Measurements from ENCODE around the gene NCOA3. TPM values are rescaled to one million over a fixed set of nuclear protein-coding genes. Genes with fewer than 3 reads are reported as not detected.

The NCOA3 gene
- polyA plus RNA-seq, 1 of the 3 experiments (the other 2 are of a cell fraction) = 5.8 TPM

DNA sequence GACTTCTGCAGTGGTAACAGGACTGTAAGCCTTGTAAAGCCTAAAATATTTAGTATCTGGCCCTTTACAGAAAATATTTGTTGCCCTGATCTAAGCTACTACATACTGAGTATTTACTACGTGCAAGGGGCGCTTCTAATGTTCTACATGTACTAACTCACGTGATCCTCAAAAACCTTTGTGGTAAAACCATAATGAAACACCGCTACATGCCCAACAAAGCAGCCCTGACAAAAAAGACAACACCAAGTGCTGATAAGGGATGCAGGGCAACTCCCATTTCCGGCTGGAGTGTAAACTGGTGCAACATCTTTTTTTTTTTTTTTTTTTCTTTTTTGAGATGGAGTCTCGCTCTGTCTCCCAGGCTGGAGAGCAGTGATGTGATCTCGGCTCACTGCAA lies 198.6 kb downstream of the NCOA3 start:
- Histone ChIP-seq H3K9ac (no peak overlapping the region), H3K9me2 (no peaks in the 10 kb centered on the region), H3K36me3 (replicated peaks in 1 of 2; ENCODE audit: control insufficient read depth in 1 of 2, insufficient read depth in 2 of 2, low read length in 1 of 2) (no peaks in the 10 kb centered on the region), H3F3A (replicated peaks; ENCODE audit: insufficient read depth) (no peaks in the 10 kb centered on the region), H4K20me1 (ENCODE audit: insufficient read depth) (no peaks in the 10 kb centered on the region), H3K9me3 (no peaks in the 10 kb centered on the region), H3K27ac (ENCODE audit: low read depth in 2 of 2, low read length in 1 of 2) (no peak overlapping the region), H3K4me1 (ENCODE audit: control insufficient read depth in 1 of 2, insufficient read depth in 2 of 2, low read depth in 1 of 2, low read length in 1 of 2) (no peaks in the 10 kb centered on the region; a peak in 2 of 4 replicates), H3K27me3 (ENCODE audit: insufficient read depth) (no peaks in the 10 kb centered on the region), H3K4me2 (no peak overlapping the region), H3K79me2 (ENCODE audit: insufficient read depth) (no peaks in the 10 kb centered on the region), H2AFZ (ENCODE audit: low read depth) (no peak overlapping the region), H3K4me3 (ENCODE audit: low read depth in 2 of 2, low read length in 1 of 2) (no peak overlapping the region)
- TF ChIP-seq JUND (IDR thresholded peaks at IDR 0.05) = no peak
- no peak for TF ChIP-seq RCOR1 (IDR thresholded peaks at IDR 0.05; ENCODE audit: low read length)
- TF ChIP-seq, protein P1, sequence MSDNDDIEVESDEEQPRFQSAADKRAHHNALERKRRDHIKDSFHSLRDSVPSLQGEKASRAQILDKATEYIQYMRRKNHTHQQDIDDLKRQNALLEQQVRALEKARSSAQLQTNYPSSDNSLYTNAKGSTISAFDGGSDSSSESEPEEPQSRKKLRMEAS (IDR thresholded peaks at IDR 0.05; ENCODE audit: low read depth) = no peak
- TF ChIP-seq EP300 (IDR thresholded peaks at IDR 0.05; ENCODE audit: borderline replicate concordance in 1 of 2, low read depth in 1 of 2, low read length in 1 of 2) = no peak
- no peak for TF ChIP-seq TAF1 (IDR thresholded peaks at IDR 0.05; ENCODE audit: borderline replicate concordance, low read depth, low read length)
- CTCF ChIA-PET = interaction anchor here (1.0 to 1.1 kb wide), 2 partner anchors 9 to 25 kb away, joined by 3 to 4 read pairs; no protein-coding TSS in a partner anchor
- WGBS (ENCODE audit: low lambda C conversion rate) = 74% methylated on average over 7 of the region's 7 CpGs
- DNase-seq = no peak
- POLR2A ChIA-PET = no interaction called here

DNA sequence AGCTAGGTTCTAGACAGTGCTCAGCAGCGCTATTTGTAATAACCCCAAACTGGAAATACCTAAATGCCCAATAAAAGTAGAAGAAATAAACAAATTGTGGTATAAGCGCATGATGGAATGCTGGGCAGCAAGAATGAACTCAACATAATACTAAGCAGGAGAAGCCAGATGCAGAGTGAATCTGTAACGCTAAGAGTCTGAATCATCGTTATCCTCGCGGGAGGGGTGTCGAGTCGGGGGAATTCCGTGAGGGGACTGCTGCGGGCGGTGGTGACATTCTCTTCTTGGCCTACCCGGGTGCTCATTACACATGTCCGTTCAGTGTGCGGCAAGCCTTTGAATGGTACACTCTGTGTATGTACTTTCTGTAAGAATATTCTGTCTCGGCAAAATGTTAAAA lies 199.9 kb downstream of the NCOA3 start:
- POLR2A ChIA-PET = no interaction called here
- H3F3A ChIP-seq (replicated peaks; ENCODE audit: insufficient read depth) = no peaks in the 10 kb centered on the region
- H3K9me3 ChIP-seq = no peaks in the 10 kb centered on the region
- H3K27ac ChIP-seq (ENCODE audit: low read depth in 2 of 2, low read length in 1 of 2) = no peak overlapping the region
- H3K9me2 ChIP-seq = no peaks in the 10 kb centered on the region
- no peak for TF ChIP-seq SMC3 (IDR thresholded peaks at IDR 0.05; ENCODE audit: low read depth, low read length)
- no peak for TF ChIP-seq TAF1 (IDR thresholded peaks at IDR 0.05; ENCODE audit: borderline replicate concordance, low read depth, low read length)
- no peak for TF ChIP-seq RXRA (IDR thresholded peaks at IDR 0.05; ENCODE audit: borderline replicate concordance, low read depth)
- TF ChIP-seq YY1 (IDR thresholded peaks at IDR 0.05; ENCODE audit: low read depth) = no peak
- TF ChIP-seq TCF12 (IDR thresholded peaks at IDR 0.05) = no peak
- TF ChIP-seq TEAD4 (IDR thresholded peaks at IDR 0.05; ENCODE audit: borderline replicate concordance, insufficient read depth) = no peak
- no peak for TF ChIP-seq EZH2phosphoT487 (IDR thresholded peaks at IDR 0.05; ENCODE audit: borderline replicate concordance, low read depth)
- TF ChIP-seq, protein P1 (IDR thresholded peaks at IDR 0.05; ENCODE audit: low read depth) = no peak
- no peak for TF ChIP-seq RFX5 (IDR thresholded peaks at IDR 0.05; ENCODE audit: low read length)
- TF ChIP-seq, protein P2, sequence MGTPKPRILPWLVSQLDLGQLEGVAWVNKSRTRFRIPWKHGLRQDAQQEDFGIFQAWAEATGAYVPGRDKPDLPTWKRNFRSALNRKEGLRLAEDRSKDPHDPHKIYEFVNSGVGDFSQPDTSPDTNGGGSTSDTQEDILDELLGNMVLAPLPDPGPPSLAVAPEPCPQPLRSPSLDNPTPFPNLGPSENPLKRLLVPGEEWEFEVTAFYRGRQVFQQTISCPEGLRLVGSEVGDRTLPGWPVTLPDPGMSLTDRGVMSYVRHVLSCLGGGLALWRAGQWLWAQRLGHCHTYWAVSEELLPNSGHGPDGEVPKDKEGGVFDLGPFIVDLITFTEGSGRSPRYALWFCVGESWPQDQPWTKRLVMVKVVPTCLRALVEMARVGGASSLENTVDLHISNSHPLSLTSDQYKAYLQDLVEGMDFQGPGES (IDR thresholded peaks at IDR 0.05; ENCODE audit: low read depth, low read length) = no peak
- no peak for TF ChIP-seq NRF1 (IDR thresholded peaks at IDR 0.05; ENCODE audit: low read depth, low read length)
- TF ChIP-seq ELF1 (IDR thresholded peaks at IDR 0.05) = no peak
- TF ChIP-seq, protein P3, sequence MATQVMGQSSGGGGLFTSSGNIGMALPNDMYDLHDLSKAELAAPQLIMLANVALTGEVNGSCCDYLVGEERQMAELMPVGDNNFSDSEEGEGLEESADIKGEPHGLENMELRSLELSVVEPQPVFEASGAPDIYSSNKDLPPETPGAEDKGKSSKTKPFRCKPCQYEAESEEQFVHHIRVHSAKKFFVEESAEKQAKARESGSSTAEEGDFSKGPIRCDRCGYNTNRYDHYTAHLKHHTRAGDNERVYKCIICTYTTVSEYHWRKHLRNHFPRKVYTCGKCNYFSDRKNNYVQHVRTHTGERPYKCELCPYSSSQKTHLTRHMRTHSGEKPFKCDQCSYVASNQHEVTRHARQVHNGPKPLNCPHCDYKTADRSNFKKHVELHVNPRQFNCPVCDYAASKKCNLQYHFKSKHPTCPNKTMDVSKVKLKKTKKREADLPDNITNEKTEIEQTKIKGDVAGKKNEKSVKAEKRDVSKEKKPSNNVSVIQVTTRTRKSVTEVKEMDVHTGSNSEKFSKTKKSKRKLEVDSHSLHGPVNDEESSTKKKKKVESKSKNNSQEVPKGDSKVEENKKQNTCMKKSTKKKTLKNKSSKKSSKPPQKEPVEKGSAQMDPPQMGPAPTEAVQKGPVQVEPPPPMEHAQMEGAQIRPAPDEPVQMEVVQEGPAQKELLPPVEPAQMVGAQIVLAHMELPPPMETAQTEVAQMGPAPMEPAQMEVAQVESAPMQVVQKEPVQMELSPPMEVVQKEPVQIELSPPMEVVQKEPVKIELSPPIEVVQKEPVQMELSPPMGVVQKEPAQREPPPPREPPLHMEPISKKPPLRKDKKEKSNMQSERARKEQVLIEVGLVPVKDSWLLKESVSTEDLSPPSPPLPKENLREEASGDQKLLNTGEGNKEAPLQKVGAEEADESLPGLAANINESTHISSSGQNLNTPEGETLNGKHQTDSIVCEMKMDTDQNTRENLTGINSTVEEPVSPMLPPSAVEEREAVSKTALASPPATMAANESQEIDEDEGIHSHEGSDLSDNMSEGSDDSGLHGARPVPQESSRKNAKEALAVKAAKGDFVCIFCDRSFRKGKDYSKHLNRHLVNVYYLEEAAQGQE (IDR thresholded peaks at IDR 0.05; ENCODE audit: low read depth, low read length) = no peak
- TF ChIP-seq MXI1 (IDR thresholded peaks at IDR 0.05; ENCODE audit: low read depth, low read length) = no peak
- no peak for TF ChIP-seq JUND (IDR thresholded peaks at IDR 0.05)
- no peak for TF ChIP-seq CHD2 (IDR thresholded peaks at IDR 0.05; ENCODE audit: low read length, partially characterized antibody)
- TF ChIP-seq, protein P4, sequence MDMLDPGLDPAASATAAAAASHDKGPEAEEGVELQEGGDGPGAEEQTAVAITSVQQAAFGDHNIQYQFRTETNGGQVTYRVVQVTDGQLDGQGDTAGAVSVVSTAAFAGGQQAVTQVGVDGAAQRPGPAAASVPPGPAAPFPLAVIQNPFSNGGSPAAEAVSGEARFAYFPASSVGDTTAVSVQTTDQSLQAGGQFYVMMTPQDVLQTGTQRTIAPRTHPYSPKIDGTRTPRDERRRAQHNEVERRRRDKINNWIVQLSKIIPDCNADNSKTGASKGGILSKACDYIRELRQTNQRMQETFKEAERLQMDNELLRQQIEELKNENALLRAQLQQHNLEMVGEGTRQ (IDR thresholded peaks at IDR 0.05; ENCODE audit: borderline replicate concordance, low read depth, low read length) = no peak
- no peak for TF ChIP-seq NFIC (IDR thresholded peaks at IDR 0.05; ENCODE audit: borderline replicate concordance)
- TF ChIP-seq EP300 (IDR thresholded peaks at IDR 0.05; ENCODE audit: borderline replicate concordance in 1 of 2, low read depth in 1 of 2, low read length in 1 of 2) = no peak
- TF ChIP-seq, protein P5, sequence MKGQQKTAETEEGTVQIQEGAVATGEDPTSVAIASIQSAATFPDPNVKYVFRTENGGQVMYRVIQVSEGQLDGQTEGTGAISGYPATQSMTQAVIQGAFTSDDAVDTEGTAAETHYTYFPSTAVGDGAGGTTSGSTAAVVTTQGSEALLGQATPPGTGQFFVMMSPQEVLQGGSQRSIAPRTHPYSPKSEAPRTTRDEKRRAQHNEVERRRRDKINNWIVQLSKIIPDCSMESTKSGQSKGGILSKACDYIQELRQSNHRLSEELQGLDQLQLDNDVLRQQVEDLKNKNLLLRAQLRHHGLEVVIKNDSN (IDR thresholded peaks at IDR 0.05; ENCODE audit: borderline replicate concordance, low read depth) = no peak
- peaks cover 0 to 4% of the 10 kb centered on the region in 2 experiments for H3K36me3 ChIP-seq (replicated peaks in 1 of 2; ENCODE audit: control insufficient read depth in 1 of 2, insufficient read depth in 2 of 2, low read length in 1 of 2)
- H3K79me2 ChIP-seq (ENCODE audit: insufficient read depth) = no peaks in the 10 kb centered on the region
- no peak overlapping the region for H3K4me3 ChIP-seq (ENCODE audit: low read depth in 2 of 2, low read length in 1 of 2)
- no peaks in the 10 kb centered on the region for H3K27me3 ChIP-seq (ENCODE audit: insufficient read depth)
- no peaks in the 10 kb centered on the region; a peak in 1 of 4 replicates for H3K4me1 ChIP-seq (ENCODE audit: control insufficient read depth in 1 of 2, insufficient read depth in 2 of 2, low read depth in 1 of 2, low read length in 1 of 2)
- 90% methylated on average over 14 of the region's 15 CpGs for WGBS (ENCODE audit: low lambda C conversion rate)
- H4K20me1 ChIP-seq (ENCODE audit: insufficient read depth) = no peaks in the 10 kb centered on the region
- H2AFZ ChIP-seq (ENCODE audit: low read depth) = no peak overlapping the region
- CTCF ChIA-PET = no interaction called here
- no peak overlapping the region for H3K9ac ChIP-seq
- no peak overlapping the region for H3K4me2 ChIP-seq
- DNase-seq = no peak

Data from SK-N-SH (cell line).